ENCODE data around the gene PHLPP1.

- TF ChIP-seq POLR2A (IDR thresholded peaks at IDR 0.05; ENCODE audit: low read length) (no peak), GATA1 (IDR thresholded peaks at IDR 0.05; ENCODE audit: low read depth, low read length) (no peak)
These were observed 98.9 kb downstream of the PHLPP1 start for GRCh38 chr18:62814132-62814759.
